ENCODE measurements around the gene BCAT1.

Gene BCAT1

DNA sequence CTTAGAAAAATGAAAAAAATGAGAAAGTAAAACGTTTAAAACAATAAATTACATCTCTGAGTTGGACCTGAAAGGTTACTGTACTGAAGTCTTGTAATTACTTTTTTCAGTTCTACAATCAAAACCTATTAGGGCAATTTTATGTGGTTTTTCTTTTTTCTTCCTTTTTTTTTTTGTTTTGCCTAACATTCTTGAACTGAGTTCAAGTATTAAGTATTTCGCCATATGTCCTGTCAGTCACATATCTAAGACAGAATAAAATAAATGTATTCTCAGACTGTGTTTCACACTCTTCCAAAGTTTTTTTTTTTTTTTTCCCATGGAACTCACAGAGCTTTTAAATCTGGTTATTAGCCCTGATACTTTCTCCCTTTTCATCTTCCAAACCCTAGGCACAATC is 172.0 kb downstream of the BCAT1 start:
- H3K4me3 ChIP-seq (ENCODE audit: low read depth, low read length), result no peak overlapping the region
- no peak for DNase-seq (ENCODE audit: low read depth)
- TF ChIP-seq, protein P1, sequence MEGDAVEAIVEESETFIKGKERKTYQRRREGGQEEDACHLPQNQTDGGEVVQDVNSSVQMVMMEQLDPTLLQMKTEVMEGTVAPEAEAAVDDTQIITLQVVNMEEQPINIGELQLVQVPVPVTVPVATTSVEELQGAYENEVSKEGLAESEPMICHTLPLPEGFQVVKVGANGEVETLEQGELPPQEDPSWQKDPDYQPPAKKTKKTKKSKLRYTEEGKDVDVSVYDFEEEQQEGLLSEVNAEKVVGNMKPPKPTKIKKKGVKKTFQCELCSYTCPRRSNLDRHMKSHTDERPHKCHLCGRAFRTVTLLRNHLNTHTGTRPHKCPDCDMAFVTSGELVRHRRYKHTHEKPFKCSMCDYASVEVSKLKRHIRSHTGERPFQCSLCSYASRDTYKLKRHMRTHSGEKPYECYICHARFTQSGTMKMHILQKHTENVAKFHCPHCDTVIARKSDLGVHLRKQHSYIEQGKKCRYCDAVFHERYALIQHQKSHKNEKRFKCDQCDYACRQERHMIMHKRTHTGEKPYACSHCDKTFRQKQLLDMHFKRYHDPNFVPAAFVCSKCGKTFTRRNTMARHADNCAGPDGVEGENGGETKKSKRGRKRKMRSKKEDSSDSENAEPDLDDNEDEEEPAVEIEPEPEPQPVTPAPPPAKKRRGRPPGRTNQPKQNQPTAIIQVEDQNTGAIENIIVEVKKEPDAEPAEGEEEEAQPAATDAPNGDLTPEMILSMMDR (IDR thresholded peaks at IDR 0.05; ENCODE audit: low read depth, low read length, missing control alignments), result no peak

DNA sequence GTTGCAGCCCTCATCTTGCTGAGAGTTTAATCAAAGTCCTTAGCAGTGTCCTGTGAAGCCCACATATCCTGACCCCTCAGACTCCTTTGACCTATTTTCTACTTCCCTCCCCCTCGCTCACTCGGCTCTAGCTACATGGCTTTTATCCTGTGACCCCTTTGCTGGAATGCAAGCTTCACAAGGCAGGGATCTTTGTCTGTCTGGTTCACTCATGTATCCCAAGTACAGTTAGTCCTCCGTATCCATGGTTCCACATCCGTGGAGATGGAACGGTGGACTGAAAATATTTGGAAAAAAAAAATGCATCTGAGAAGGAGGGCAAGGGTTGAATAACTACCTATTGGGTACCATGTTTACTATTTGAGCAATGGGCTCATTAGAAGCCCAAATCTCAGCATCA is 173.8 kb downstream of the BCAT1 start:
- TF ChIP-seq, protein P1 (IDR thresholded peaks at IDR 0.05; ENCODE audit: low read depth, low read length, missing control alignments), result no peak
- DNase-seq (ENCODE audit: low read depth), result no peak
- H3K4me3 ChIP-seq (ENCODE audit: low read depth, low read length), result no peak overlapping the region

DNA sequence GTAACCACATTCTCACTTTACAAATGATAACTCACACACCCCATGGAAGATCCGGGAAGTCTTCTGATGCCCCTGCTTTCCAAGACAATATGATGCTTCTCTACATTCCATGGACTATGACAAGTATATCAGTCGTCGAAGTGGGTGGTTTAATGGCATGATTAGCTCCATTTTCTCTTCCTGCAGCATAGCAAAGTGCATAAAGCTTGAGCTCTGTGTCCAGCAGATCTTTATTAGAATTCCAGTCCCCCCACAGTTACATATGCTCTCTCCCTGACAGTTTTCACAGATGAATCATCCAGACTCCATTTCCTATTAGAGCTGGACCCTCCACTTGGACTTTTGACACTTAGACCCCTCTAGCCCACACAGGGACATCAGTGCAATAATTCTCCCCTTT is 174.9 kb downstream of the BCAT1 start:
- TF ChIP-seq, protein P1 (IDR thresholded peaks at IDR 0.05; ENCODE audit: low read depth, low read length, missing control alignments), result no peak
- no peak overlapping the region for H3K4me3 ChIP-seq (ENCODE audit: low read depth, low read length)
- no peak for DNase-seq (ENCODE audit: low read depth)

DNA sequence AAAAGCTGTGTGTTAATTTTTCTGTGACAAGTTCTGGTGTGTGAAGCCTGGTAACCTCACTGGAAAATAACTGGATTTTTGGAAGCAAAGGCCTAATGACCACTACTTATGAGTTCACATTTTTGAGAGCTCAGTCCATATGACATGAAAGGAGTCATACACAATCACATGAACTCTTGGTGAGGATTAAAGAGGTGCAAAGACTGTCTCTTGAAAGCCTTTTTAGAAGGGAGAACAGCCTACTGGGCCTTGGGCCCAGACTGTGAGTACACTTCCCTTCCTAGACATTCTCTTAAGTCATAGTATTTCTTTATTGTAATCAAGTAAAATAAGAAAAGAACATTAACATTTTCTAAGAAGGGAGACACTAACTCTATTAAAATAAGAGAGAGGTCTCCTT is 176.1 kb downstream of the BCAT1 start:
- TF ChIP-seq, protein P1 (IDR thresholded peaks at IDR 0.05; ENCODE audit: low read depth, low read length, missing control alignments), result no peak
- DNase-seq (ENCODE audit: low read depth), result no peak
- no peak overlapping the region for H3K4me3 ChIP-seq (ENCODE audit: low read depth, low read length)

DNA sequence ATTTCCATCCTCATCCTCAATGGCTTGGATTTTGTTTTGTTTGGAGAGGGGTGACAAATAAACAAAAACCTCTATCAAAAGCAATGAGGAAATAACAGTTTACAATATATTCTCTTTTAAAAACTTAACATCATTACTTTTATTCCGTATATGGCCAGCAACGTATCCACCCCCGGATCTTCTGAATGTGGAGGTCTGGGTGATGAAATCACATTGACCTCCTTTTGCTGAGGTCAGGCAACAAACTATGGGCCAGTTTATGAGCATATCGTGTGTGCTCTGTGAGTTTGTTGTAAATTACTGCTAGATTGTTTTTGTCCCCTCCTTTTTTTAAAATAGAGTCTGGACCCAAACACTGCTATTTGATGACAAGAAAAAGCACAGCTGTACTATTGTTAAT is 178.1 kb downstream of the BCAT1 start:
- TF ChIP-seq, protein P1 (IDR thresholded peaks at IDR 0.05; ENCODE audit: low read depth, low read length, missing control alignments), result no peak
- no peak for DNase-seq (ENCODE audit: low read depth)
- H3K4me3 ChIP-seq (ENCODE audit: low read depth, low read length), result no peak overlapping the region

DNA sequence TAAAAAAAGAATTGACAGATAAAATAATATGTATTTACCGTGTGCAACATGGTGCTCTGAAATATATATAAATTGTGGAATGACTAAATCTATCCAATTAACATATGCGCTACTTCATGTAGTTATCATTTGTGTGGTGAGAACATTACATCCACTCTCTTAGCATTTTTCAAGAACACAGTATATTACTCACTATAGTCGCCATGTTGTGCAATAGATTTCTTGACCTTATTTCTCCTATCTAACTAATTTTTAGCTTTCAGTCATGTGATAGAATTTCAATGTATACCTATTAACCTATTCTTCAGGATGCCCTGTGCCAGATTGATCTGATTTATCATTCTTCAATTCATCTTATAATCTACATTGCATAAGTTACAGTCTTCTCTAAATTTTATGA is 178.6 kb downstream of the BCAT1 start:
- DNase-seq (ENCODE audit: low read depth), result no peak
- H3K4me3 ChIP-seq (ENCODE audit: low read depth, low read length), result no peak overlapping the region
- TF ChIP-seq, protein P1 (IDR thresholded peaks at IDR 0.05; ENCODE audit: low read depth, low read length, missing control alignments), result no peak

DNA sequence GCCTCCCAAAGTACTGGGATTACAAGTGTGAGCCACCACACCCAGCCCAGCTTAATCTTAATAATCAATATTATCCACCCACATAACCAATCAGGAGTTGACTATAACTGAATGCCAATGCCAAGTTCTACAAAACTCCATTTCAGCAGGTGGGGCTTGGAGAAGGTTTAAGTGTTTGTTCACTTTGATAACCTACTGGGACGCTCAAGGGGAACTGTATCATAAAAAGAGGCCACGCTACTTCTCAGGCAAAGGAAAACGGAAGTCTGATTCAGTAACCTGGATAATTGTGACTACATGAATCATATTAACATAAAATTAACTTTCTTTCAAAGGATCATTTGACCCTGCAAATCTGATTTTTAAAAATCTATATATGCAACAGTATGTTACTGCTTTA is 179.2 kb downstream of the BCAT1 start:
- TF ChIP-seq, protein P1 (IDR thresholded peaks at IDR 0.05; ENCODE audit: low read depth, low read length, missing control alignments), result no peak
- H3K4me3 ChIP-seq (ENCODE audit: low read depth, low read length), result no peak overlapping the region
- no peak for DNase-seq (ENCODE audit: low read depth)

Data from GM12864 (cell line).